Activated T-helper 1 cell treated with anti-CD3 and anti-CD28 coated beads, Interleukin-12 subunit alpha, Interleukin-12 subunit beta, Interleukin-2, Interleukin-4 antibody, amounts not matched to agents 30 ng/mL and 10 ng/mL and 1 ng/mL, durations not matched to agents 14 hours and 24 hours and 36 hours (primary cell): ENCODE results near the gene IRF9. TPM values are rescaled to one million over a fixed set of nuclear protein-coding genes. Genes with fewer than 3 reads are reported as not detected.

Experiments used
- DNase-seq: peaks from one replicate; pipeline ENCODE4 v3.0.0; 2021; ENCODE audit warnings: low spot score
- H3K27ac Mint-ChIP-seq: one replicate; pipeline ENCODE4 v1.8.0; 2021; ENCODE audit warnings: mild to moderate bottlenecking, mixed read lengths
- H3K27me3 Mint-ChIP-seq: one replicate; pipeline ENCODE4 v1.8.0; 2022; ENCODE audit warnings: mild to moderate bottlenecking, moderate library complexity, mixed read lengths; ENCODE audit not compliant: insufficient read depth
- H3K36me3 Mint-ChIP-seq: one replicate; pipeline ENCODE4 v1.8.0; 2021; ENCODE audit warnings: low read depth, mixed read lengths
- H3K4me1 Mint-ChIP-seq: one replicate; pipeline ENCODE4 v1.8.0; 2021; ENCODE audit warnings: low read depth, mixed read lengths
- H3K4me3 Mint-ChIP-seq: one replicate; pipeline ENCODE4 v1.8.0; 2021; ENCODE audit warnings: mild to moderate bottlenecking, moderate library complexity, mixed read lengths
- H3K9me3 Mint-ChIP-seq: one replicate; pipeline ENCODE4 v1.8.0; 2021; ENCODE audit warnings: mixed read lengths
- intact Hi-C: fragments of 100-400 bp; cut with micrococcal nuclease; formaldehyde crosslinking; loops from one replicate; pipeline ENCODE4 v1.15.1; 2024
- total RNA-seq: library from RNA; stranded (reverse); gene quantifications from 2 replicates; pipeline ENCODE4 v1.2.3, GENCODE V29; 2022

Gene IRF9
- total RNA-seq, 1 donor from 2014 or later, result 152 TPM

DNA sequence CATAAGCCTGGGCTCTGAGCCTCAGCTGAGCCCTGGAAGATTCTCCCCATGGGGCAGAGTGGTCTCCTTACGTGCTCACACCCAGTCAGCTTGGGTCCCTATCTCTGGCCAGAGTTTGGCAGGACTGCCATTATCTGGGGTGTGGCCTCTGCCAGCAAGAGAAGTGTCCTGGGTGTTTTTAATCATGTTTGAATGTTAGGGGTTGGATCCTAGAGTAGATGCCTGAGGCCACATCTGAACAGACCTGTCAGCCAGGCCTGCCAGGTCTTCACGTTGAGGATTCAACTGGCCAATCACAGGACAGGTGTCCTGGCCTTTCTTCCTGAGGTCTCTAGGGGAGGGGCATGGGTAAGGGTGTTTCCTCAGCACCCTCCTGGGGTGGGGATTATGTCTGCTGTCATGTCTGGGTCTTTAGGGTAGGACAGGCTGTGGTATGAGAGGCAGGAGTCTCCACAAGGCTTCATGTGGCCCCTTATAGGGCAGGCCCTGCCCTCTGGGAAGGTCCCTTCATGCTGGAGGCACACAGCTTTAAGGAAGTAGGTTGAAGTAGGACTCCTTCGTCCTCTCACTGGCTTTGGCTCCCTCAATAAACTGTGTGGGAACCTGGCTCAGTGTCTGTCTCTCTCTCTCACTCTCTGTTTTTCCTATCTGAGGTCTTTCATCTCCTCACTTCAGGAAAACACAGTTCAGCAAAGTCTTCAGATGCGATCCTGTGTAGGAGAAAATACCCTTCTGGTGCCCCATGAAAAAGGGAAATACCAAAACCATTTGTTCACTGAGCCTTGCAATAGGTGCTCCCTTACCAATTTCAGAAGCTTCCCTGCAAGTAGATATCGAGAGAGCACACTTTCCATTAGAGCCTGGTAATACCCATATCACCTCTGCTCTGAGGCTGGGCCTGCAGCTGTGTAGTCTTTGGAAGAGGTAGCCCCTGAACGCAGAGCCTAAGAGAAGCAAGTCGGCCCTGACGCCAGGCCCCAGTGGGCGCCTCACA is 37.3 kb upstream of the IRF9 start:
- intact Hi-C loops, result no loop called here
- no peak overlapping the region for H3K27ac Mint-ChIP-seq
- no peaks in the 10 kb centered on the region for H3K4me1 Mint-ChIP-seq
- H3K27me3 Mint-ChIP-seq, result no peaks in the 10 kb centered on the region
- H3K9me3 Mint-ChIP-seq, result no peaks in the 10 kb centered on the region
- no peak overlapping the region for H3K4me3 Mint-ChIP-seq
- peaks cover 41% of the 10 kb centered on the region for H3K36me3 Mint-ChIP-seq
- no peak for DNase-seq

DNA sequence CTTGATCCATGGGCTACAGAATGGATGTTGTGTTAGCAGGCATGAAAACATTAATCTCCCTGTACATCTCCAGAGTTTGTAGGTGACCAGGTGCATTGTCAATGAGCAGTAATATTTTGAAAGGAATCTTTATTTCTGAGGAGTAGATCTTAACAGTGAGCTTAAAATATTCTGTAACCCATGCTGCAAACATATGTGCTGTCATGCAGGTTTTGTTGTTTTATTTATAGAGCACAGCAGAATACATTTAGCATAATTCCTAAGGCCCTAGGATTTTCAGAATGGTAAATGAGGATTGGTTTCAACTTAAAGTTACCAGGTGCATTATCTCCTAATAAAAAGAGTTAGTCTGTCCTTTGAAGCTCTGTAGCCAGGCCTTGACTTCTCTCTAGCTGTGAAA is 34.1 kb upstream of the IRF9 start:
- H3K36me3 Mint-ChIP-seq, result peaks cover 24% of the 10 kb centered on the region
- H3K4me1 Mint-ChIP-seq, result peaks cover 4% of the 10 kb centered on the region
- no peak for DNase-seq
- no peaks in the 10 kb centered on the region for H3K27me3 Mint-ChIP-seq
- no peak overlapping the region for H3K27ac Mint-ChIP-seq
- intact Hi-C loops, result no loop called here
- H3K9me3 Mint-ChIP-seq, result no peaks in the 10 kb centered on the region
- no peak overlapping the region for H3K4me3 Mint-ChIP-seq

DNA sequence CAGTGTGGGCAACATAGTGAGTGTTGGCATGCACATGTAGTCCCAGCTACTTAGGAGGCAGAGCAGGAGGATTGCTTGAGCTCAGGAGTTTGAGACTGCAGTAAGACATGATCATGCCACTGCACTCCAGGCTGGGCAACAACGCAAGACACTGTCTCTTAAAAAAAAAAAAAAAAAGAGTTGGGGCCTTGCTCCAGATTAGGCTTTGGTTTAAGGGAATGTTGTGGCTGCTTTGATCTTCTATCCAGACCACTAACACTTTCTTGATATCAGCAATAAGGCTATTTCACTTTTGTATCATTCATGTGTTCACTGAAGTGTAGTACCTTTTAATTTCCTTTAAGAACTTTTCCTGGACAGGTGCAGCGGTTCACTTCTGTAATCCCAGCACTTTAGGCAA is 33.4 kb upstream of the IRF9 start:
- Mint-ChIP-seq H3K36me3 (peaks cover 22% of the 10 kb centered on the region), H3K27me3 (no peaks in the 10 kb centered on the region), H3K4me1 (peaks cover 11% of the 10 kb centered on the region), H3K4me3 (no peak overlapping the region), H3K9me3 (no peaks in the 10 kb centered on the region), H3K27ac (no peak overlapping the region)
- intact Hi-C loops, result no loop called here
- DNase-seq, result no peak

DNA sequence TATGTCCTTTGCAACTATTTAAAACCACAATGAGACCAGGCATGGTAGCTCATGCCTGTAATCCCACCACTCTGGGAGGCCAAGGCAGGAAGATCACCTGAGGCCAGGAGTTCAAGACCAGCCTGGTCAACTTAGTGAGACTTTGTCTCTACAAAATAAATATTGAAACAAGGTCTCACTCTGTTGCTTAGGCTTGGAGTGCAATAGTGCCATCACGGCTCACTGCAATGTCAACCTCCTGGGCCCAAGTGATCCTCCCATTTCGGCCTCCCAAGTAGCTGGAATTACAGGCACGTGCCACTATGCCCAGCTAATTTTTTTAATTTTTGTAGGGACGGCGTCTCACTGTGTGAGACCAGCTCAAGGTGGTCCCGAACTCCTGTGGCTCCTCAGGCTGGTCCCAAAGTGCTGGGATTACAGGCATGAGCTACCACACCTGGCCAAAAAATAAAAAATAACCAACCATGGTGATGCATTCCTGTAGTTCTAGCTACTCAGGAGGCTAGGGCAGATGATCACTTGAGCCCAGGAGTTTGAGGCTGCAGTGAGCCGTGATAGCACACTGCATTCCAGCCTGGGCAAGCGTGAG is 31.6 kb upstream of the IRF9 start:
- Mint-ChIP-seq H3K36me3 (peaks cover 5% of the 10 kb centered on the region), H3K27ac (no peak overlapping the region), H3K9me3 (no peaks in the 10 kb centered on the region), H3K27me3 (no peaks in the 10 kb centered on the region), H3K4me1 (peaks cover 16% of the 10 kb centered on the region), H3K4me3 (no peak overlapping the region)
- intact Hi-C loops, result no loop called here
- no peak for DNase-seq

DNA sequence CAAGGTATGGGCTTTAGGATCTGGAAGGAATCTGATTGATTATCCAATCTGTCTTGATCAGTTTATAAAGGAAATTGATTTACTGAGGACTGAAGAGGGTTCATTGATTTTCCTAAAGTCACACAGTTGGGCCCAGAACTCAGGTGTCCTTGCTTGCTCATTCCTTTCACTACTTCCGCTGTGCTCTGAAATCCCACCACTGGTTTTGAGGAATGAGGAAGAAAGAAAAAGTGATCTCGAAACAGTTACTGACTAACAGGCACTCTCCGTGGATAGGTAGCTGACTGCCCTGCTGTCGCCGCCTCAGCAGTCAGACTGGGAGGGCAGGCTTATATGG is 30.7 kb upstream of the IRF9 start, which contains the start of gene FITM1:
FITM1 (plus strand) TSS at position 280 of the 337 bp plus-strand sequence. CDS start 905 bp downstream, outside the sequence.
- intact Hi-C loops, result no loop called here
- no peaks in the 10 kb centered on the region for H3K27me3 Mint-ChIP-seq
- peaks cover 3% of the 10 kb centered on the region for H3K36me3 Mint-ChIP-seq
- DNase-seq, result no peak
- H3K4me3 Mint-ChIP-seq, result no peak within 1 kb of the TSS
- no peaks in the 10 kb centered on the region for H3K9me3 Mint-ChIP-seq
- no peak within 1 kb of the TSS for H3K27ac Mint-ChIP-seq
- H3K4me1 Mint-ChIP-seq, result peaks cover 20% of the 10 kb centered on the region

DNA sequence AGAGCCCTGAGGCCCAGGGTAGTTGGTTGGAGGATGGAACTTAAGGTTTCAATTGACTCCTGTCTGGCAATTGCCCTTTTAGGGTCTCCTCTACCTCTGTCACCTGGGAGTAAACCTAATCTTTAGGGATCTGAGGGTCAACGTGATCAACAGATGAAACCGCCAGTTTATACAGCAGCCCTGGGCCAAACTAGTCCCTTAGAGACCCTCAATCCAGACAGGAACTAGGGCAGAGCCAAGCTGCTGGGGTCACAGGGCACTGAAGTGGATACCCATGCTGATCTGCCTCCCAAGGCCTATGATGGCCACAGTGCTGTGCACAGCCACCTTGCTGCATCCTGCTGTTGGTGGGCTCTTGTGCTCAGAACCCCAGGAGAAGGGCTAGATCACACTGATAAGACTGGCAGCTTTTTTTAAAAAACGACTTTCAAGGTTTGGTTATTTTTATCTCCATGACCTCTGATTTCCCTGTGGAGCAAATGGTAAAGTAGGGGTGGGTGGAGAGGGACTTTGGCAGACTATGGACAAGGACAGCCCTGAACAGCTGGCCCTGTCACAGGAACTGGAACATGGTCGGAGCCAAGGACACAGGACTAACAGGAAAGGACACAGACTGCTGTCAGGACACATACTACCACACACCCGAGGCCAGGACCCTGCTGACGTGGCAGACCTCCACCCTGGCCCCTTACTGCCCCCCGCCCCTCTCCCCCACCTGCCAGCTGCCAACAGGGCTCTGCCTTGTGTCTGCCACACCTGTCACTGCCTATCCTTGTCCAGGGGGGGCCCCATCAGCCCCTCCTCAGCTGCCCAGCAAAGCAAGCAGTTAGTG is 30.1 kb upstream of the IRF9 start:
- Mint-ChIP-seq H3K4me3 (no peak overlapping the region), H3K4me1 (peaks cover 24% of the 10 kb centered on the region), H3K27ac (no peak overlapping the region), H3K9me3 (no peaks in the 10 kb centered on the region), H3K36me3 (peaks cover 3% of the 10 kb centered on the region), H3K27me3 (no peaks in the 10 kb centered on the region)
- intact Hi-C loops, result no loop called here
- no peak for DNase-seq

DNA sequence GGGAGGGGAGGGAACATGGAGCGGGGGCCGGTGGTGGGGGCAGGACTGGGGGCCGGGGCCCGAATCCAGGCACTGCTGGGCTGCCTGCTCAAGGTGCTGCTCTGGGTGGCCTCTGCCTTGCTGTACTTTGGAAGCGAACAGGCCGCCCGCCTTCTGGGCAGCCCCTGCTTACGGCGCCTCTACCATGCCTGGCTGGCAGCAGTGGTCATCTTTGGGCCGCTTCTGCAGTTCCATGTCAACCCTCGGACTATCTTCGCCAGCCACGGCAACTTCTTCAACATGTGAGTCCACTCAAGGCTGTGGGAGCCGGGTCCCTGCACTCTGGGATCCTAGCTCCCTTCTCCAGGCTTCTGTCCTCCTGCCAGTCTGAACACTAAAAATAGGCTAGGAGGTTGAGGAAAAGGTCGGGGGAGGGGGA is 29.5 kb upstream of the IRF9 start:
- Mint-ChIP-seq H3K27ac (no peak overlapping the region), H3K27me3 (no peaks in the 10 kb centered on the region), H3K4me1 (peaks cover 26% of the 10 kb centered on the region), H3K4me3 (no peak overlapping the region), H3K9me3 (no peaks in the 10 kb centered on the region), H3K36me3 (peaks cover 3% of the 10 kb centered on the region)
- intact Hi-C loops, result no loop called here
- no peak for DNase-seq

DNA sequence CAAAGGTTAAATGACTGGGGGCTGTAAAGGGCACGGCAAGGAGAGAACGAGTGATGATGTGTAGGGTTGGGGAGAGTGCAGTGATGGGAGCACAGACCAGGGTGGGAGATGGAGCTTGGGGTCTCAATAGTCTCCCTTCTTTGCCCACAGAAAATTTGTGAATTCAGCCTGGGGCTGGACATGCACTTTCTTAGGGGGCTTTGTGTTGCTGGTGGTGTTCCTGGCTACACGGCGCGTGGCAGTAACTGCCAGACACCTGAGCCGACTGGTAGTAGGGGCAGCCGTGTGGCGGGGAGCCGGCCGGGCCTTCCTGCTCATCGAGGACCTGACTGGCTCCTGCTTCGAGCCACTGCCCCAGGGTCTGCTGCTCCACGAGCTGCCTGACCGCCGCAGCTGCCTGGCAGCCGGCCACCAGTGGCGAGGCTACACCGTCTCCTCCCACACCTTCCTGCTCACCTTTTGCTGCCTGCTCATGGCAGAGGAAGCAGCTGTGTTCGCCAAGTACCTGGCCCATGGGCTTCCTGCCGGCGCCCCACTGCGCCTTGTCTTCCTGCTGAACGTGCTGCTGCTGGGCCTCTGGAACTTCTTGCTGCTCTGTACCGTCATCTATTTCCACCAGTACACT is 28.9 kb upstream of the IRF9 start:
- intact Hi-C loops, result no loop called here
- Mint-ChIP-seq H3K36me3 (peaks cover 7% of the 10 kb centered on the region), H3K9me3 (no peaks in the 10 kb centered on the region), H3K27ac (peak overlapping the region; percentile 35), H3K4me1 (peaks cover 32% of the 10 kb centered on the region), H3K4me3 (peak overlapping the region; percentile 17), H3K27me3 (no peaks in the 10 kb centered on the region)
- no peak for DNase-seq

DNA sequence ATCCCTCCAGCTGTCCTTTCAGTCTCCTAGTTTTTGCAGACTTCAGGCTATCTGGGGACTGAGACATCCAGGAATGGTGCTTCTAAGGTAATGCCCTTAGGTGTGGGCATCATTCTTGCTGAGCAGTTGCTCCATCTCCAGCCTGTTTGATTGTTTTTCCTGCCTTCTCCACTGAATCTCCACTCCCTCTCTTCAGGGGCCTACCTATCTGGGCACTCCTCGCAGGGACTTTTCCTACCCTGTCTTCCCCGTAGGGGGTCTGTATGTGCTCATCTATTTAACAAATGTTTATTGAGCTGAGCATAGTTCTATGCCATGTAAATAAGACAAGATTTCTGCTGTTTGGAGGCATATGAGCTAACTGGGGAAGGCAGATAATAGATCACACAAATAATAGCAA is 28.1 kb upstream of the IRF9 start:
- Mint-ChIP-seq H3K27ac (peak overlapping the region; percentile 35), H3K36me3 (peaks cover 13% of the 10 kb centered on the region), H3K9me3 (no peaks in the 10 kb centered on the region), H3K4me3 (no peak overlapping the region), H3K27me3 (no peaks in the 10 kb centered on the region), H3K4me1 (peaks cover 37% of the 10 kb centered on the region)
- DNase-seq, result no peak
- intact Hi-C loops, result no loop called here

DNA sequence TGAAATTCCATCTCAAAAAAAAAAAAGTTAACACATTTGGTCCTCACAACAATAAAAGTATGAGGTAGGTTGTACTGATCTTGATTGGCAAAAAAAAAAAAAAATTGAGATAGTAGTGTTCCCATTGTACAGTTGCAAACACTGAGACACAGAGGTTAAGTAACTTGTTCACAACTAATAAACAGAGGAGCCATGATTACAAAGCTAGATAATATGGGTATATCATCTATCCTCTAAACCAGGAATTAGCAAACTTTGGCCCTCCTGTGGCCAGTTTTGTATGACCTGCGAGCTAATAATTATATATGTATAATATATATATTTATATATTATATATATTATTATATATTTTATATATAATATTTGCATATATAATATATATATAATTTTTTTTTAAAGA is 27.3 kb upstream of the IRF9 start:
- intact Hi-C loops, result no loop called here
- Mint-ChIP-seq H3K4me1 (peaks cover 45% of the 10 kb centered on the region), H3K27ac (no peak overlapping the region), H3K36me3 (peaks cover 18% of the 10 kb centered on the region), H3K9me3 (no peaks in the 10 kb centered on the region), H3K27me3 (no peaks in the 10 kb centered on the region), H3K4me3 (no peak overlapping the region)
- DNase-seq, result no peak

DNA sequence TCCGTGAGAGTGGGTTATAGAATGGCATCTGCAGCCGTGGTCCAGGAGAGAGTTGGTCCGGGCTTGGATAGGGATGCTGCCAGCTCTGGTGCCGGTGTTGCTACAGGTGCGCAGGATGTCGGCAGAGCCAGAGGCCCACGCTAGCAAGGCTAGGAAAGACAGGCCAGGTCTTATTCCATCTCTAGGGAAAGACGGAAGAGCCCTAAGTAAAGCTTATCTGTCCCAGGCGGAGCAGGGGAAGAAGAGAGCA is 25.6 kb upstream of the IRF9 start:
- H3K9me3 Mint-ChIP-seq, result no peaks in the 10 kb centered on the region

DNA sequence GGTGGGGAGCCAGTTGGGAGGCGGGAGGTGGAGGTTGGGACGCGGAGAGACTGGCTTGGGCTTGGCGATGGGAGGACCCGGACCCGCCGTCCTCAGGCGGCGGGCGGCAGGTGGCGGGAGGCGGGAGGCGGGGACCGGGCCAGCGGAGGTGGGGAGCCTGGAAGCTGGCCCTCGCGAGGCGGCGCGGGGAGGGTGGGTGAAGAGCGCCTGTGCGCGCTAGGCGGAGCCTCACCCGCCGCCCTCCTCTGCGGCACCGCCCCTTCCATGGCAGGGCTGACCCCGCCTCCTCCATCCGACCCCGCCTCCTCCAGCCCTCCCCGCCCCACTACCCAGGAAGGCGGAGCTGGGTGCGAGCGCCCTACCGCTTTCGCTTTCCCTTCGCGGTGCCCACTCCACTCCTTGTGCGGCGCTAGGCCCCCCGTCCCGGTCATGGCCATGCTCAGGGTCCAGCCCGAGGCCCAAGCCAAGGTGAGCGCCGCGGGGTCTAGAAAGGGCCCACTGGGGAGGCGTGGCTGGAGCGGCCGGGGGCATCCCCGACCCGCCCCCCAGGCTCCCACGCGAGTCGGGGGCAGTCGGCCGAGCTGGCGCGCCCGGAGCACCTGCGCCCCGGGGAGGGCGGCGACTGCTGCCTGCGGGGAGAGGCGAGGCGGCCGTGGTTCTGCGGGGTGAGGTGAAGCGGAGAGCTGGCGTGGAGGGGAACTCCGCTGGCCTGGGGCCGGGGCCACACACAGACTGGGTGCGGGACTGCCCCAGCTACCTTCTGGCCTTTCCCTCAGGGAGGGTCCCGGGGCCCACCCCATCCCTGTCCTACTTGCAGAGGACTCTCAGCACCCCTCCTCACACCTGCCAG is 25.0 kb upstream of the IRF9 start, which contains the start of gene PSME1:
PSME1 (plus strand) TSS at position 361 of the 850 bp plus-strand sequence; CDS start at position 430, 69 bp downstream.
- peaks cover 64% of the 10 kb centered on the region for H3K4me1 Mint-ChIP-seq
- no peaks in the 10 kb centered on the region for H3K9me3 Mint-ChIP-seq
- peaks cover 29% of the 10 kb centered on the region for H3K36me3 Mint-ChIP-seq
- H3K4me3 Mint-ChIP-seq, result peak within 1 kb of the TSS; percentile 92
- H3K27ac Mint-ChIP-seq, result peak within 1 kb of the TSS; percentile 90
- peak; percentile 92 for DNase-seq
- intact Hi-C loops, result loop anchor here (1.0 kb wide), 4 partner anchors 10 to 41 kb away; partner anchors contain the start of genes IRF9 and PSME2
- no peaks in the 10 kb centered on the region for H3K27me3 Mint-ChIP-seq

More for the DNA sequence above, 25.6 kb upstream of the IRF9 start:
- peaks cover 59% of the 10 kb centered on the region for H3K4me1 Mint-ChIP-seq
- peak overlapping the region; percentile 92 for H3K4me3 Mint-ChIP-seq
- peak overlapping the region; percentile 89 for H3K27ac Mint-ChIP-seq
- peaks cover 29% of the 10 kb centered on the region for H3K36me3 Mint-ChIP-seq
- intact Hi-C loops, result no loop called here
- no peaks in the 10 kb centered on the region for H3K27me3 Mint-ChIP-seq
- DNase-seq, result no peak
